PC-9 (cell line): ENCODE data around the gene CCDC78. TPM values are rescaled to one million over a fixed set of nuclear protein-coding genes. Genes with fewer than 3 reads are reported as not detected.

Source experiments
- BruUV-seq: library from RNA; stranded (reverse); fragments of 400-500 nt; replicated peaks from 2 replicates; lab custom pipeline; 2021; lab: Mats Ljungman, UMichigan
- CTCF ChIA-PET: fragments of 300-600 bp; sonication (Branson Sonifier 250); formaldehyde crosslinking; loops from one replicate; lab custom pipeline; 2022; ENCODE audit warnings: antibody characterized with exemption; lab: Charles Lee
- POLR2A ChIA-PET: fragments of 300-600 bp; sonication (Branson Sonifier 250); formaldehyde crosslinking; loops from one replicate; lab custom pipeline; 2022; ENCODE audit warnings: antibody characterized with exemption; ENCODE audit not compliant: unreplicated experiment; lab: Charles Lee
- DNase-seq, 2 experiments: peaks; one replicate each; pipeline versions ENCODE4 v3.0.0 to v3.0.0-alpha.2; 2015 to 2022; ENCODE audit warnings: mixed read lengths in 1 of 2
- H2AFZ ChIP-seq: fragments of 200-600 bp; sonication (generic); 2 replicates; pipeline ENCODE4 v1.8.1; 2017; ENCODE audit warnings: antibody characterized with exemption
- H3F3A ChIP-seq: fragments of 200-600 bp; sonication (generic); 2 replicates; pipeline ENCODE4 v1.8.1; 2017; ENCODE audit warnings: antibody characterized with exemption, mild to moderate bottlenecking, low read depth; ENCODE audit not compliant: insufficient read depth
- H3K27ac ChIP-seq: fragments of 200-600 bp; sonication (generic); 2 replicates; pipeline ENCODE4 v1.6.1; 2016; ENCODE audit warnings: mixed run types
- H3K27me3 ChIP-seq: fragments of 200-600 bp; sonication (generic); 2 replicates; pipeline ENCODE4 v1.6.1; 2016; ENCODE audit warnings: low read depth, mixed run types; ENCODE audit not compliant: insufficient read depth
- H3K36me3 ChIP-seq: fragments of 200-600 bp; sonication (generic); 2 replicates; pipeline ENCODE4 v1.6.1; 2016; ENCODE audit warnings: low read depth, mixed run types
- H3K4me1 ChIP-seq: fragments of 200-600 bp; sonication (generic); replicated peaks from 2 replicates; pipeline ENCODE4 v1.6.1; 2016; ENCODE audit warnings: mixed run types; ENCODE audit not compliant: insufficient read depth
- H3K4me2 ChIP-seq: fragments of 200-600 bp; sonication (generic); 2 replicates; pipeline ENCODE4 v1.6.1; 2017; ENCODE audit warnings: mixed run types
- H3K4me3 ChIP-seq: fragments of 200-600 bp; sonication (generic); 2 replicates; pipeline ENCODE4 v1.6.1; 2016; ENCODE audit warnings: mixed run types
- H3K79me2 ChIP-seq: fragments of 200-600 bp; sonication (generic); 2 replicates; pipeline ENCODE4 v1.6.1; 2017; ENCODE audit warnings: low read depth, mixed run types
- H3K9me2 ChIP-seq: fragments of 200-600 bp; sonication (generic); 2 replicates; pipeline ENCODE4 v1.8.1; 2017; ENCODE audit warnings: mild to moderate bottlenecking; ENCODE audit not compliant: insufficient read depth
- H3K9me3 ChIP-seq: fragments of 200-600 bp; sonication (generic); 2 replicates; pipeline ENCODE4 v1.8.1; 2016; ENCODE audit warnings: low read depth; ENCODE audit not compliant: insufficient read depth
- H4K20me1 ChIP-seq: fragments of 200-600 bp; sonication (generic); 2 replicates; pipeline ENCODE4 v1.8.1; 2017; ENCODE audit not compliant: insufficient read depth
- CTCF ChIP-seq: fragments of 200-600 bp; sonication (generic); conservative IDR thresholded peaks from 2 replicates; pipeline ENCODE4 v1.6.1; 2017; ENCODE audit warnings: mixed run types, antibody characterized with exemption, mild to moderate bottlenecking, moderate library complexity
- EZH2 ChIP-seq: fragments of 200-600 bp; sonication (generic); IDR thresholded peaks from 2 replicates; pipeline ENCODE4 v1.8.0; 2017; ENCODE audit warnings: antibody characterized with exemption, low read depth
- intact Hi-C: fragments of 100-400 bp; cut with micrococcal nuclease; formaldehyde crosslinking; loops from one replicate; pipeline ENCODE4 v1.10.0; 2022; ENCODE audit not compliant: unreplicated experiment
- total RNA-seq: library from RNA; stranded (reverse); gene quantifications from 2 replicates; pipeline ENCODE4 v1.2.3, GENCODE V29; 2021

Gene CCDC78
- total RNA-seq, 1 experiment from 2014 or later, result 4.2 TPM

DNA sequence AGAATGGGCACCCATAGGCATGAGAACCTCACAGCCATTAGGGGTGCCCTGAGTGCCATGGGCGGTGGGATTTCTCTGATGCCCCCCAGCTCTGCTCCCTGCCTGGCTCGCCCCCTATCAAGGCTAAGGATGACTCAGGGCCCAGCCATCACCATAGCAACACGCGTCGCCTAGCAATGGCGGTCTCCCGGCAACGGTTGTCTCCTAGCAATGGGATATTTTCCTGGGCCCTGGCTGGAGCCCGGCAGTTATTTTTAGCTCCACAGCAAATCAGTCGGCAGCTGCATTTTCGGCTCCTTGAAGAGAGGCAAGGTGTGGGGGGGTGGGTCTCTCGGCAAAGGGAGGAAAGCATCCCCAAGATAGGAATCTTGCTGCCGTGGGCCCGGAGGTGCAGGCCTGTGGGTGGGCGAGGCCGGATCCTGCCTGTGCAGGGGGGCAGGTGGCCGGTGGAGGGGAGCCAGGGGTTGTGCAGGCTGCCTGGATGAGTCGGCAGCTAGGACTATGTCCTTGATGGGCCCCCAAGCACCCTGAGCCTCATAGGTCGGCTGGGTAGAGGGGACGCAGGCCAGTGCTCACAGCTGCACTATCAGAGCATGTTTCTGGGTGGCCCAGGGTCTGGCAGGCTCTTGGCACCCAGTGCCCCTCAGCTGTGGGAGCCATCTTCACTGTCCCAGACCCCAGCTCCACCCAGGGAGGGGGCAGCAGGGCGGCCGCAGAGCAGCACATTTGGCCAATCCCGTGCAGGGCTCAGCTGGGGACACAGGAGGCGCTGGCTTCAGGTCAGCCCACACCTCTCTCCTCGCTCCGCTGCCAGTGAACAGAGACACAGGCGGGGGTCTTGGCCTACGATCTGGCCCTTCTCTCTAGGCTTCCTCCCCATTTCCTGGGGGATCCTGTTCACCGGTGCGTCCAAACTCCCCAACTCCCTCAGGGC is 16.4 kb downstream of the CCDC78 start:
- Histone ChIP-seq H3K9me3 (no peaks in the 10 kb centered on the region), H3K27ac (no peak overlapping the region), H4K20me1 (no peaks in the 10 kb centered on the region), H3K4me2 (no peak overlapping the region), H3K9me2 (no peaks in the 10 kb centered on the region), H3K4me1 (peaks cover 25% of the 10 kb centered on the region), H3F3A (peaks cover 30% of the 10 kb centered on the region), H3K4me3 (no peak overlapping the region), H3K79me2 (no peaks in the 10 kb centered on the region), H3K27me3 (peaks cover 47% of the 10 kb centered on the region), H3K36me3 (no peaks in the 10 kb centered on the region), H2AFZ (no peak overlapping the region)
- TF ChIP-seq EZH2 (no peak), CTCF (no peak)
- CTCF ChIA-PET, result no interaction called here
- intact Hi-C loops, result loop anchor here (5.0 kb wide), 1 partner anchor 262 kb away; the partner anchor contains the start of gene LMF1
- BruUV-seq, result no TSS peak
- POLR2A ChIA-PET, result no interaction called here
- peak; percentile 66 for DNase-seq

- peaks cover 56% of the 10 kb centered on the region for H3K27me3 ChIP-seq
- CTCF ChIA-PET, result no interaction called here
- POLR2A ChIA-PET, result no interaction called here
Measured at GRCh38 chr16:708959-709358, 17.3 kb downstream of the CCDC78 start.

DNA sequence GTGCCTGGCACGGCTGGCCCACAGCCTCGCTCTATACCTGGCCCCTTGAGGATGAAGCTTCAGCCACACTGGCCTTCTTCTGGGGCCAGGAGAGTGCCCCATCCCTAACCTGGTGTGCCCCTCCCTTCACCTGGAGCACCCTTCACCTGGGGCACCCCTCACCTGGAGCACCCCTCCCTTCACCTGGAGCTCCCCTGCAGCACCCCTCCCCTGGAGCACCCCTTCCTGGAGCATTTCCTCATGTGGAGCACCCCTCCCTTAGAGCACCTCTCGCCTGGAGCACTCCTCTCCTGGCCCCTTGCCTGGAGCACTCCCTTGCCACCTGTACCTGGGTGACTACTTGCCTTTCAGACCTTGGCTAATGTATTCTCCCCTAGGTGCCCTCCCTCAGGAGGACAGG is 18.2 kb downstream of the CCDC78 start:
- CTCF ChIA-PET, result interaction anchor here (0.5 kb wide), 1 partner anchor 80 kb away, joined by 3 read pairs; the partner anchor contains the start of genes CHTF18 and RPUSD1
- POLR2A ChIA-PET, result interaction anchor here (0.6 kb wide), 2 partner anchors 37 to 417 kb away, joined by 4 to 5 read pairs; no protein-coding TSS in a partner anchor
- H3K27me3 ChIP-seq, result peaks cover 65% of the 10 kb centered on the region

More at GRCh38 chr16:708959-709358, 17.3 kb downstream of the CCDC78 start:
- DNase-seq, result no peak
- Histone ChIP-seq H3K9me3 (no peaks in the 10 kb centered on the region), H3K4me2 (no peak overlapping the region), H3K36me3 (no peaks in the 10 kb centered on the region), H3K9me2 (no peaks in the 10 kb centered on the region), H3K4me1 (peaks cover 18% of the 10 kb centered on the region), H4K20me1 (no peaks in the 10 kb centered on the region), H3K27ac (no peak overlapping the region), H3K79me2 (no peaks in the 10 kb centered on the region), H3K4me3 (no peak overlapping the region), H3F3A (peaks cover 23% of the 10 kb centered on the region), H2AFZ (no peak overlapping the region)
- BruUV-seq, result no TSS peak
- intact Hi-C loops, result no loop called here
- TF ChIP-seq EZH2 (no peak), CTCF (no peak)

More for the DNA sequence above, 18.2 kb downstream of the CCDC78 start:
- Histone ChIP-seq H3K4me3 (no peak overlapping the region), H3K9me2 (no peaks in the 10 kb centered on the region), H3K9me3 (no peaks in the 10 kb centered on the region), H4K20me1 (0 out of 2 replicates have a peak, but pooled peaks cover 4% of the 10 kb centered on the region), H3K27ac (no peak overlapping the region), H3K4me2 (no peak overlapping the region), H2AFZ (no peak overlapping the region), H3F3A (peaks cover 14% of the 10 kb centered on the region), H3K36me3 (no peaks in the 10 kb centered on the region), H3K4me1 (peaks cover 15% of the 10 kb centered on the region), H3K79me2 (no peaks in the 10 kb centered on the region)
- DNase-seq, result no peak
- no TSS peak for BruUV-seq
- intact Hi-C loops, result no loop called here
- no peak for TF ChIP-seq EZH2
- no peak for TF ChIP-seq CTCF
